ENCODE results near the gene TTBK2. TPM values are rescaled to one million over a fixed set of nuclear protein-coding genes. Genes with fewer than 3 reads are reported as not detected.

The TTBK2 gene
- total RNA-seq, 1 donor, result 15.2 TPM

DNA sequence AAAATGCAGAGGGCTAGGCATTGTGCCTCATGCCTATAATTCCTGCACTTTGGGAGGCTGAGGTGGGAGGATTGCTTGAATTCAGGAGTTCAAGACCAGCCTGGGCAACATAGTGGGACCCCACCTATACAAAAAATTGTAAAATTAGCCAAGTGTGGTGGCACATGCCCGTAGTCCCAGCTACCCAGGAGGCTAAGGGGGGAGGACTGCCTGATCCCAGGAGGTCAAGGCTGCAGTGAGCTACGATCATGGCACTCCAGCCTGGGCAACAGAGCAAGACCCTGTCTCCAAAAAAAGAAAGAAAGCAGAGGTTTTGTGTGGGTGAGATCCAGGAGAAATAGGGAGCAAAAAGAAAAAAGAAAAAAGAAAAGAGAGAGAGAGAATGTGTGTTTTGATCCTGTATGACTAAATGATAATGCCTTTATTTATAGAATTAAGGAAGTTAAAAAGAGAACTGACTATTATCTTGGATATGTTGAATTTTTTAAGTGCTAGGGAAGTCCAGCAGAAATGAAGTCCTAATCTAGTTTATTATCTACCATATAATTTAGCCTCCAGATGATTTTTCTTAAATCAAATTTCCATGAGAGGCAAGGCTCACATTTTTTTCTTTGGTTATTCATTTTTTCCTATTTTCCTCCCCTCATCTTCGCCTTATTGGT, 4.8 kb downstream of the TTBK2 start:
- Histone ChIP-seq H2AFZ (ENCODE audit: low read length) (peak overlapping the region; percentile 85), H4K20me1 (ENCODE audit: insufficient read depth, low read length) (peaks cover 8% of the 10 kb centered on the region), H3K4me3 (ENCODE audit: insufficient read depth, low read length) (no peak overlapping the region), H3K4me1 (ENCODE audit: insufficient read depth, low read length) (peaks cover 10% of the 10 kb centered on the region), H3K36me3 (ENCODE audit: insufficient read depth, low read length) (no peaks in the 10 kb centered on the region), H3K27me3 (ENCODE audit: insufficient read depth, low read length) (no peaks in the 10 kb centered on the region), H3K4me2 (ENCODE audit: insufficient read depth, low read length) (peak overlapping the region; percentile 88), H3K27ac (ENCODE audit: low read depth, low read length) (no peak overlapping the region), H3K9me3 (ENCODE audit: low read depth, low read length) (no peaks in the 10 kb centered on the region), H3K79me2 (ENCODE audit: insufficient read depth, low read length) (peaks cover 51% of the 10 kb centered on the region)
- TF ChIP-seq, protein P1, sequence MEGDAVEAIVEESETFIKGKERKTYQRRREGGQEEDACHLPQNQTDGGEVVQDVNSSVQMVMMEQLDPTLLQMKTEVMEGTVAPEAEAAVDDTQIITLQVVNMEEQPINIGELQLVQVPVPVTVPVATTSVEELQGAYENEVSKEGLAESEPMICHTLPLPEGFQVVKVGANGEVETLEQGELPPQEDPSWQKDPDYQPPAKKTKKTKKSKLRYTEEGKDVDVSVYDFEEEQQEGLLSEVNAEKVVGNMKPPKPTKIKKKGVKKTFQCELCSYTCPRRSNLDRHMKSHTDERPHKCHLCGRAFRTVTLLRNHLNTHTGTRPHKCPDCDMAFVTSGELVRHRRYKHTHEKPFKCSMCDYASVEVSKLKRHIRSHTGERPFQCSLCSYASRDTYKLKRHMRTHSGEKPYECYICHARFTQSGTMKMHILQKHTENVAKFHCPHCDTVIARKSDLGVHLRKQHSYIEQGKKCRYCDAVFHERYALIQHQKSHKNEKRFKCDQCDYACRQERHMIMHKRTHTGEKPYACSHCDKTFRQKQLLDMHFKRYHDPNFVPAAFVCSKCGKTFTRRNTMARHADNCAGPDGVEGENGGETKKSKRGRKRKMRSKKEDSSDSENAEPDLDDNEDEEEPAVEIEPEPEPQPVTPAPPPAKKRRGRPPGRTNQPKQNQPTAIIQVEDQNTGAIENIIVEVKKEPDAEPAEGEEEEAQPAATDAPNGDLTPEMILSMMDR (IDR thresholded peaks at IDR 0.05; ENCODE audit: extremely low read depth, low read depth, low read length), result no peak
- no peak for DNase-seq (ENCODE audit: insufficient read length, low spot score, missing footprints)

DNA sequence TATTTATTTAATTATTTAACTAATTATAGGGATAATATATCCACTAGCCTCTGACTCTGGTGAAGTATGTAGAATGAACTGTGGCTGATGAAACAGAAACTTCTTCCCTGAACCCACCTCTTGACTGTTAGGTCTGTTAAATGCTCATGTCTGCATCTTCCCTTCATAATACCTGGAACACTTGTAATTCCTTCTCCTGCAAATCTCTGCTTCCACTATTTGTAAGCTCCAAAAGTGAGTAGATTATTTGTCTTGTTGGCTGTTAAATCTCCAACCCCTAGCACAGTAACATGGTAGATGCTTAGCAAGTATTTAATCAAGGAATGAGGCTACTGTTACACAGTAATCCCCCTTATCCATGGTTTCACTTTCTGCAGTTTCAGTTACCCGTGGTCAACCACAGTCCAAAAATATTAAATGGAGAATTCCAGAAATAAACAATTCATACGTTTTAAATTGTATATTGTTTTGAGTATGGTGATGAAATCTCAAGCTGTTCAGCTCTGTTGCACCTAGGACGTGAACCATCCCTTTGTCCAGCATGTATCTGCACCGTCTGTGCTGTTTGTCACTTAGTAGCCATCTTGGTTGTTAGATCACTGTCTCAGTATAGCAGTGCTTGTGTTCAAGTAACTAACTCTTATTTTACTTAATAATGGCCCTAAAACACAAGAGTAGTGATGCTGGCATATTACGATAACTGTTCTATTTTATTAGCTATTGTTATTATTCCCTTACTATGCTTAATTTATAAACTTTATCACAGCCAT, 5.7 kb downstream of the TTBK2 start:
- TF ChIP-seq, protein P1 (IDR thresholded peaks at IDR 0.05; ENCODE audit: extremely low read depth, low read depth, low read length), result no peak
- no peaks in the 10 kb centered on the region for H3K9me3 ChIP-seq (ENCODE audit: low read depth, low read length)
- peak overlapping the region; percentile 44 for H3K27ac ChIP-seq (ENCODE audit: low read depth, low read length)
- H3K79me2 ChIP-seq (ENCODE audit: insufficient read depth, low read length), result peaks cover 54% of the 10 kb centered on the region
- H2AFZ ChIP-seq (ENCODE audit: low read length), result peak overlapping the region; percentile 85
- H3K4me1 ChIP-seq (ENCODE audit: insufficient read depth, low read length), result peaks cover 10% of the 10 kb centered on the region
- no peaks in the 10 kb centered on the region for H3K36me3 ChIP-seq (ENCODE audit: insufficient read depth, low read length)
- H3K4me2 ChIP-seq (ENCODE audit: insufficient read depth, low read length), result peak overlapping the region; percentile 88
- peak overlapping the region; percentile 63 for H3K4me3 ChIP-seq (ENCODE audit: insufficient read depth, low read length)
- no peak for DNase-seq (ENCODE audit: insufficient read length, low spot score, missing footprints)
- H3K27me3 ChIP-seq (ENCODE audit: insufficient read depth, low read length), result no peaks in the 10 kb centered on the region
- peaks cover 8% of the 10 kb centered on the region for H4K20me1 ChIP-seq (ENCODE audit: insufficient read depth, low read length)

DNA sequence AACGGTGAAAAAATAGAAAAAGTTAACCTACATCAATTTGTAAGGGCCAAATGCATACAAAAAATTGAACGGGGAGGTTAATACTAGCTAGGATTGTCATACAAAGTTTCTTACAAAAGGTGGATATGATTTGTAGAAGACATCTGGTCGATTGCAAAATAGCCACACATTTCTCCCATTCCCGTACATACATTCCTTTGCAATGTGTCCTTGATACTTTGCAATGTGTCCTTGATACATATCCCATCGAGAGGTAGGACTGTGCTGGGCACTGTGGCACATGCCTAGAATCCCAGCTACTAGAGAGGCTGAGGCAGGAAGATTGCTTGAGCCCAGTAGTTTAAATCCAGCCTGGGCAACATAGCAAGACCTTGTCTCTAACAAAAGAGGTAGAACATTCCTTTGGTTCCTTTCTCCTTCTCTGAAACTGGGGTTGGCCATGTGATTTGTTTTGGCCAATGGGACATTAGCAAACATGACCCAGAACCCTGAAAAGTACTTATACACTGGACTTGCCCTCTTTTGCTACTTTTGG, 9.5 kb downstream of the TTBK2 start:
- no peaks in the 10 kb centered on the region for H3K36me3 ChIP-seq (ENCODE audit: insufficient read depth, low read length)
- H3K27ac ChIP-seq (ENCODE audit: low read depth, low read length), result no peak overlapping the region
- peaks cover 5% of the 10 kb centered on the region for H3K4me1 ChIP-seq (ENCODE audit: insufficient read depth, low read length)
- no peak overlapping the region for H3K4me3 ChIP-seq (ENCODE audit: insufficient read depth, low read length)
- H4K20me1 ChIP-seq (ENCODE audit: insufficient read depth, low read length), result peaks cover 11% of the 10 kb centered on the region
- H3K9me3 ChIP-seq (ENCODE audit: low read depth, low read length), result no peaks in the 10 kb centered on the region
- H3K79me2 ChIP-seq (ENCODE audit: insufficient read depth, low read length), result peaks cover 48% of the 10 kb centered on the region
- TF ChIP-seq, protein P1 (IDR thresholded peaks at IDR 0.05; ENCODE audit: extremely low read depth, low read depth, low read length), result no peak
- no peaks in the 10 kb centered on the region for H3K27me3 ChIP-seq (ENCODE audit: insufficient read depth, low read length)
- H2AFZ ChIP-seq (ENCODE audit: low read length), result no peak overlapping the region
- peak; percentile 21 for DNase-seq (ENCODE audit: insufficient read length, low spot score, missing footprints)
- no peak overlapping the region for H3K4me2 ChIP-seq (ENCODE audit: insufficient read depth, low read length)

DNA sequence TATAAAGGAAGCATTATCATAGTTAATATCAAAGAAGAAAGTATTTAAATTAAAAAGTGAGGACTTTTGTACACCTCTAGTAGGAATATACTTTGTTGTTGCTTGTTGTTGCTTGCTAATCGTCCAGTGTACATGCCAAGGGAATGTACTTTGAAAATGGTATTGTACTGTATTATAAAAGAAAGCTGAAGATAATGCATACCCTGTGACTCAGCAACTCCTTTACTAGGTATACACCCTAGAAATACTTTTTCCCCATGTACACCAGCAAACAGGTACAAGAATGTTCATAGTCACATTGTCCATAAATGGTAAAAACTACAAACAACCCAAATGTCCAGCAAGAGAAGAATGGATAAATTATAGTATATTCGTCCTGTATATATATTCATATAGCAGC, 12.0 kb downstream of the TTBK2 start:
- Histone ChIP-seq H3K4me1 (ENCODE audit: insufficient read depth, low read length) (no peaks in the 10 kb centered on the region), H3K27me3 (ENCODE audit: insufficient read depth, low read length) (no peaks in the 10 kb centered on the region), H4K20me1 (ENCODE audit: insufficient read depth, low read length) (peaks cover 13% of the 10 kb centered on the region), H3K27ac (ENCODE audit: low read depth, low read length) (no peak overlapping the region), H2AFZ (ENCODE audit: low read length) (no peak overlapping the region), H3K36me3 (ENCODE audit: insufficient read depth, low read length) (no peaks in the 10 kb centered on the region), H3K4me3 (ENCODE audit: insufficient read depth, low read length) (no peak overlapping the region), H3K79me2 (ENCODE audit: insufficient read depth, low read length) (peaks cover 37% of the 10 kb centered on the region), H3K9me3 (ENCODE audit: low read depth, low read length) (no peaks in the 10 kb centered on the region), H3K4me2 (ENCODE audit: insufficient read depth, low read length) (no peak overlapping the region)
- no peak for DNase-seq (ENCODE audit: insufficient read length, low spot score, missing footprints)
- TF ChIP-seq, protein P1 (IDR thresholded peaks at IDR 0.05; ENCODE audit: extremely low read depth, low read depth, low read length), result no peak

All from osteoblast (primary cell).